Measurements from ENCODE around the gene TRIM27. TPM values are rescaled to one million over a fixed set of nuclear protein-coding genes. Genes with fewer than 3 reads are reported as not detected.
A peak's percentile ranks its signal among the peaks of the same experiment; 100 is the strongest.
"Not testable (repeated sequence)": the region's sequence is repeated elsewhere in the genome, so short reads cannot be mapped to it uniquely, and the experiment has no call there.

Gene TRIM27
- total and polyA plus RNA-seq, 9 donors: 33.3 to 61.1 (median 48.8) TPM

DNA sequence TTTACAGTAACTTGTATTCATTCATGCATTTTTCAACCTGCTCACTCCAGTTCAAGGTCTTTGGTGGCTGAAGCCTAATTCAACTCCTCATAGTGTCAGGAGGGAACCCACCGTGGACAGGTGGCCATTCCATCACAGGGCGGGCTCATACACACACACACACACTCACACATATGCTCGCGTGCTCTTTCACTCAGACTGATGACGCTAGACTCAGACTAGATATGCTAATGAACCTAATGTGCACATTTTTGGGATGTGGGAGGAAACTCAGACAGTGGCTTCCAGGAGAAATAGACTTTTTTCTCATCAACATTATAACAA is 56.7 kb downstream of the TRIM27 start:
- DNase-seq: no peak
- no peak for TF ChIP-seq EP300 (IDR thresholded peaks at IDR 0.05)
- TF ChIP-seq POLR2A (IDR thresholded peaks at IDR 0.05): no peak
- TF ChIP-seq, protein P1, sequence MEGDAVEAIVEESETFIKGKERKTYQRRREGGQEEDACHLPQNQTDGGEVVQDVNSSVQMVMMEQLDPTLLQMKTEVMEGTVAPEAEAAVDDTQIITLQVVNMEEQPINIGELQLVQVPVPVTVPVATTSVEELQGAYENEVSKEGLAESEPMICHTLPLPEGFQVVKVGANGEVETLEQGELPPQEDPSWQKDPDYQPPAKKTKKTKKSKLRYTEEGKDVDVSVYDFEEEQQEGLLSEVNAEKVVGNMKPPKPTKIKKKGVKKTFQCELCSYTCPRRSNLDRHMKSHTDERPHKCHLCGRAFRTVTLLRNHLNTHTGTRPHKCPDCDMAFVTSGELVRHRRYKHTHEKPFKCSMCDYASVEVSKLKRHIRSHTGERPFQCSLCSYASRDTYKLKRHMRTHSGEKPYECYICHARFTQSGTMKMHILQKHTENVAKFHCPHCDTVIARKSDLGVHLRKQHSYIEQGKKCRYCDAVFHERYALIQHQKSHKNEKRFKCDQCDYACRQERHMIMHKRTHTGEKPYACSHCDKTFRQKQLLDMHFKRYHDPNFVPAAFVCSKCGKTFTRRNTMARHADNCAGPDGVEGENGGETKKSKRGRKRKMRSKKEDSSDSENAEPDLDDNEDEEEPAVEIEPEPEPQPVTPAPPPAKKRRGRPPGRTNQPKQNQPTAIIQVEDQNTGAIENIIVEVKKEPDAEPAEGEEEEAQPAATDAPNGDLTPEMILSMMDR (IDR thresholded peaks at IDR 0.05): no peak
- H3K36me3 ChIP-seq: no peaks in the 10 kb centered on the region
- no peaks in the 10 kb centered on the region for H3K9me3 ChIP-seq
- no peaks in the 10 kb centered on the region for H3K27me3 ChIP-seq
- H3K4me1 ChIP-seq (ENCODE audit: insufficient read depth): peaks cover 2% of the 10 kb centered on the region
- 3 to 6% (median 4%) methylated on average over 5 of the region's 5 CpGs for WGBS, 3 donors
- peak overlapping the region; percentile 58 for H3K4me3 ChIP-seq
- H3K27ac ChIP-seq: peak overlapping the region in 1 of 2 donors; percentile 81
- intact Hi-C loops (cut with DNase I): no loop called here

- H3K36me3 ChIP-seq; H3K4me1 ChIP-seq (ENCODE audit: insufficient read depth); H3K9me3 ChIP-seq; H3K27me3 ChIP-seq; intact Hi-C loops (cut with DNase I): not testable (repeated sequence)
- peak overlapping the region; percentile 58 for H3K4me3 ChIP-seq
- peak; percentile 22 for TF ChIP-seq POLR2A (IDR thresholded peaks at IDR 0.05)
- 1% methylated on average over 39 to 60 of the region's 60 CpGs for WGBS, 3 donors
- peak overlapping the region; percentile 66 to 81 for H3K27ac ChIP-seq
- DNase-seq: peak; percentile 48 to 75 (median 54)
Measured at GRCh38 chr6:28866205-28867085, 57.3 kb downstream of the TRIM27 start.

- no peak for DNase-seq
- Histone ChIP-seq H3K9me3 (no peaks in the 10 kb centered on the region), H3K27ac (no peak overlapping the region), H3K4me3 (no peak overlapping the region), H3K36me3 (no peaks in the 10 kb centered on the region), H3K4me1 (ENCODE audit: insufficient read depth) (peaks cover 2% of the 10 kb centered on the region), H3K27me3 (no peaks in the 10 kb centered on the region)
- 79 to 84% (median 81%) methylated on average over 25 of the region's 25 CpGs for WGBS, 3 donors
- intact Hi-C loops (cut with DNase I): no loop called here
- no peak for TF ChIP-seq POLR2A (IDR thresholded peaks at IDR 0.05)
- TF ChIP-seq, protein P1 (IDR thresholded peaks at IDR 0.05): no peak
- no peak for TF ChIP-seq EP300 (IDR thresholded peaks at IDR 0.05)
Measured at GRCh38 chr6:28865401-28866204, 58.2 kb downstream of the TRIM27 start.

DNA sequence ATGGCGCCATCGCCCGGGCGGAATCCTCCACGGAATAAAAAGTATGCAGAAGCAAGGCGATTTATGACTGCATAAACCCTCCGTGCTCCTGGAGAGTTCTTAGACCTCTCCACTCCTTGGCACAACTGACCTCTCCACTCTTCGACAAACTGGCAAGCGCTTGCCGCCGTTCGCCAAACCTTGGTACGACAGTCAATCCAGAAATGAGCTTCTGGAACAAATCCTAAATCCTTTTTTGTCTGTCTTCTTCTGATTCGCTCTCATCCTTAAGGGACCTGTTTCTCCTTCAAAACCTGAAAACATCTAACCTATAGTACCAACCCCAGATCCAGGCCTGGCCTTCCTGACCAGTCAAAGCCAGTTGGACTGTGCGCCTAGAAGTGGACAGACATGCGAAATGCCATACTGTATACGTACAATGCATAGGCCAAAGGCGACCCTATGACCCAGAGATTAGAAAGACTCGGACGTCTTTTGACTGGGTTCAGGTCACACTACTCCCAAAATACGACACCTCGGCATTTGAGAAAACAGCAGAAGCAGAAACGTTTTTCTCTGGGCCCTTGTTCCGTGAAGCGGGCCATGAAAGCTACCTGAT is 59.4 kb downstream of the TRIM27 start:
- Histone ChIP-seq H3K4me1 (ENCODE audit: insufficient read depth) (peaks cover 2% of the 10 kb centered on the region), H3K4me3 (peak overlapping the region; percentile 56), H3K9me3 (no peaks in the 10 kb centered on the region), H3K27me3 (no peaks in the 10 kb centered on the region), H3K27ac (peak overlapping the region in 1 of 2 donors; percentile 50), H3K36me3 (no peaks in the 10 kb centered on the region)
- DNase-seq: peak in 1 of 5 donors; percentile 60
- intact Hi-C loops (cut with DNase I): no loop called here
- 27 to 32% (median 28%) methylated on average over 25 of the region's 25 CpGs for WGBS, 3 donors
- TF ChIP-seq EP300 (IDR thresholded peaks at IDR 0.05): no peak
- TF ChIP-seq, protein P1 (IDR thresholded peaks at IDR 0.05): no peak
- TF ChIP-seq POLR2A (IDR thresholded peaks at IDR 0.05): no peak

All from ovary (tissue), 9 donors.